ENCODE data around the gene MAP1S.

- TF ChIP-seq CTCF (IDR thresholded peaks at IDR 0.05), result no peak
- no peak for TF ChIP-seq POLR2A (IDR thresholded peaks at IDR 0.05)
These were observed 39.2 kb downstream of the MAP1S start for GRCh38 chr19:17758515-17758914.

All from vagina (tissue), 2 donors.